H1 (cell line): ENCODE data around the gene GTF2A1L. TPM values are rescaled to one million over a fixed set of nuclear protein-coding genes. Genes with fewer than 3 reads are reported as not detected.

Source experiments
- CEBPB ChIP-seq: IDR thresholded peaks from 2 replicates; pipeline ENCODE4 v1.6.1; 2012; ENCODE audit warnings: low read depth, low read length
- CHD7 ChIP-seq: fragments of 300-600 bp; sonication (generic); IDR thresholded peaks from 2 replicates; pipeline ENCODE4 v1.7.1; 2012; ENCODE audit warnings: low read length, moderate library complexity, mild to moderate bottlenecking, inconsistent platforms; ENCODE audit not compliant: insufficient replicate concordance
- CTBP2 ChIP-seq: IDR thresholded peaks from 2 replicates; pipeline ENCODE4 v1.7.0; 2011; ENCODE audit warnings: borderline replicate concordance, mild to moderate bottlenecking, moderate library complexity, mixed read lengths, low read length; ENCODE audit not compliant: insufficient read depth, insufficient read length
- EZH2 ChIP-seq: fragments of 200-600 bp; sonication (generic); IDR thresholded peaks from 2 replicates; pipeline ENCODE4 v1.7.1; 2012; ENCODE audit warnings: low read depth, mild to moderate bottlenecking, moderate library complexity, low read length, inconsistent platforms; ENCODE audit not compliant: severe bottlenecking
- GABPA ChIP-seq: IDR thresholded peaks from 2 replicates; pipeline ENCODE4 v1.6.1; 2011; ENCODE audit warnings: mild to moderate bottlenecking, low read length, moderate library complexity, borderline replicate concordance; ENCODE audit not compliant: insufficient read depth
- GTF2F1 ChIP-seq: IDR thresholded peaks from 2 replicates; pipeline ENCODE4 v1.6.1; 2012; ENCODE audit warnings: low read depth, low read length, improper control_type of control experiment, borderline replicate concordance
- JUND ChIP-seq: IDR thresholded peaks from 2 replicates; pipeline ENCODE4 v1.6.1; 2011; ENCODE audit warnings: mild to moderate bottlenecking, improper control_type of control experiment, low read length
- MAFK ChIP-seq: IDR thresholded peaks from 2 replicates; pipeline ENCODE4 v1.6.1; 2012; ENCODE audit warnings: low read depth, mild to moderate bottlenecking, improper control_type of control experiment, low read length
- PHF8 ChIP-seq: fragments of 200-600 bp; sonication (generic); conservative IDR thresholded peaks from 2 replicates; pipeline ENCODE4 v1.7.1; 2012; ENCODE audit warnings: low read depth, mild to moderate bottlenecking, inconsistent platforms, low read length, moderate library complexity
- RAD21 ChIP-seq, 2 experiments: IDR thresholded peaks in 1 of 2; conservative IDR thresholded peaks in 1 of 2; 2 replicates each; pipeline ENCODE4 v1.6.1; 2011; ENCODE audit warnings: low read depth in 2 of 2, low read length in 2 of 2, improper control_type of control experiment in 1 of 2, inconsistent platforms in 1 of 2, mild to moderate bottlenecking in 1 of 2, moderate library complexity in 1 of 2
- polyA plus RNA-seq, 7 experiments: library from polyadenylated mRNA; depleted of rRNA in 3 of 7; stranded (reverse) in 5 of 7; unstranded in 2 of 7; fragments of >200 nt in 5 of 7; fragments of 200-250 nt in 2 of 7; gene quantifications; 1 replicate in 5 of 7; 2 replicates in 1 of 7; 4 replicates in 1 of 7; pipeline versions ENCODE4 v1.2.1 to v1.2.3, GENCODE V29; 2011 to 2013; ENCODE audit warnings: missing spikeins in 2 of 7, mixed read lengths in 2 of 7
- total RNA-seq: library from RNA; stranded (reverse); fragmentation: NEBNext Ultra II Directional; extraction: Animal tissue kit (Norgen Biotek cat#: 25700); gene quantifications from 2 replicates; pipeline ENCODE4 v1.2.1, GENCODE V29; 2021

The GTF2A1L gene
- total and polyA plus RNA-seq, 2 of the 8 experiments (the other 6 are each of a cell fraction or from before 2014, with no cell fraction given) = 0.18 TPM; not detected in 1

- TF ChIP-seq CHD7 (no peak), CTBP2 (no peak), EZH2 (no peak), MAFK (no peak), CEBPB (no peak), PHF8 (no peak), GABPA (no peak), JUND (no peak), RAD21 (IDR thresholded peaks at IDR 0.05 in 1 of 2, conservative IDR thresholded peaks at IDR 0.05 in 1 of 2; ENCODE audit: low read depth in 2 of 2, low read length in 2 of 2) (peak; percentile 28 to 36; a peak in 3 of 4 replicates), GTF2F1 (no peak)
Measured at GRCh38 chr2:48727560-48727959, 109.9 kb downstream of the GTF2A1L start (continued).
